ENCODE data around the gene QPRT. TPM values are rescaled to one million over a fixed set of nuclear protein-coding genes. Genes with fewer than 3 reads are reported as not detected.
A peak's percentile ranks its signal among the peaks of the same experiment; 100 is the strongest.
"Not testable (repeated sequence)": the region's sequence is repeated elsewhere in the genome, so short reads cannot be mapped to it uniquely, and the experiment has no call there.

QPRT gene
- total RNA-seq: 10 to 100 TPM in 1 of 2 experiments, 1 to 10 TPM in 1; 7.4 to 10.0 TPM

DNA sequence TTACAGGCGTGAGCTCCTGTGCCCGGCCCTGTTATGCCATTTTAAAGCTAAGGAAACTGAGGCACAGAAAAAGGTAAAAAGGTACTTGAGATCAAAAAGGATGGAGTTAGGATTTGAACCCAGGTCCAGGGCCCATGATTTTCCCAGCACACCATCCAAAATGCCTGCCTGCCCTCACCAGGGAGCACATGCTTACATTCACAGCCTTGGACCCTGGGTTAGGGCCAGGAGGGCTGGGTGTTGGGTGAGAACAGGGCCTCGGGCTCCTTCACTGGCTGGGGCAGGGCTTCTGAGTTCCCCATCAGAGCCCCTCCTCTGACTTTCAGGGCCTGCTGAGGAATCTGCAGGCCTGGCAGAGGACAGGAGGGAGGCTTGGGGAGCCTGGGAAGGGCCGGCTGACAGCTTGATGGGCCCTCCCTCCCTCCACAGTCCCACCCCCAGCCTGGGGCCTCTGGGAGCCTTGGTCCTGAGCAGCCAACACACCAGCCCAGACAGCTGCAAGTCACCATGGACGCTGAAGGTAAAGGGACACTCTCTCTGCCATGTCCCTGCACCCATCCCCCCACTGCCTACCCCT, at the start of gene QPRT:
QPRT (plus strand) TSS at position 490 of the 577 bp plus-strand sequence; CDS start at position 508, 18 bp downstream.
- Mint-ChIP-seq H3K9me3 (no peaks in the 10 kb centered on the region), H3K27ac (peak within 1 kb of the TSS; percentile 86), H3K4me3 (peak within 1 kb of the TSS; percentile 82), H3K4me1 (peaks cover 23% of the 10 kb centered on the region), H3K27me3 (no peaks in the 10 kb centered on the region), H3K36me3 (peaks cover 14% of the 10 kb centered on the region)
- DNase-seq (no peak), ATAC-seq (ENCODE audit: low read depth) (peak; percentile 9)
- POLR2A ChIA-PET: interaction anchor here (0.7 to 4.6 kb wide), 8 partner anchors 11 to 297 kb away, joined by 3 to 32 read pairs (median 4); partner anchors contain the start of genes KIF22, PAGR1, SPN and TMEM219

DNA sequence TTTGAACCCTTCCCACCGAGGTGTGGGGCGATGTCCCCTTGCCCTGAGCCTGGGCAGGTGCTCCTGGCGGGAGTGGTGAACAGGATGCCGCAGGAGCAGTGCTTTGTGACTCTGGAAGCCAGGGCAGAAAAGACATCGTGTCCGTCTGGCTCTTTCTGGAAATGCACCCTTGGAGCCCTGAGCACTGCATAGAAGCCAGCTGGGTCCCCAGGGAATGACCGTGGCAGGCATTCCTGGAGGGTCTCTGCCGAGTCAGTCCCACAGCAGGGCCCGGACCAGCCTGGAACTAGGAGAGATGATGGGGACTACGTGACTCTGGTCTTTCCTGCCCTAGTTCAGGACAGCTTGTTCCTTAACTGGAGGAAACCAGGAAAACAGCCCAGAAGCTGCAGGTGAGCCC, 49.7 kb upstream of the QPRT start:
- peak overlapping the region; percentile 43 for H3K27ac Mint-ChIP-seq
- ATAC-seq (ENCODE audit: low read depth); H3K36me3 Mint-ChIP-seq; H3K27me3 Mint-ChIP-seq; H3K9me3 Mint-ChIP-seq; DNase-seq; H3K4me3 Mint-ChIP-seq; POLR2A ChIA-PET: not testable (repeated sequence)
- peaks cover 15% of the 10 kb centered on the region for H3K4me1 Mint-ChIP-seq

DNA sequence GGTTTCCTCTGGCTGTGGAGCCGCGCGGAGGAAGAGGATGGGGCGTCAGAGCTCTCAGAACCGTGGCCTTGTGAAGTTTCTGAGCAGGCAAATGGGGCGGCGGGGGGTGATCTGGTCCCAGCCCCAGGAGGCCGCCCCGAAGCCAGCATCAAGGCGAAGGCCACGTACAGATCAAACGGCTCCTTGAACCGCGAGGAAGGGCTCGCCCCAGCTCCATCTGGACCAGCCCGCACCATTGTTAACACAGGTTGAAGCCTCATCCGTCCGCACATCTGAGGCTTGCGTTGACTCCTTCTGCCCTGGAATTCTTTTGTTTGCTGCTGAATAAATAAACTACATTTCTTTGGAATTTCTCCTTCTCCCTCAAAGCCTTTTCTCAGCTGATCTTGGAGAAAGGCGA, 47.3 kb upstream of the QPRT start:
- H3K36me3 Mint-ChIP-seq; H3K27me3 Mint-ChIP-seq; POLR2A ChIA-PET; H3K4me3 Mint-ChIP-seq; H3K27ac Mint-ChIP-seq; H3K9me3 Mint-ChIP-seq; DNase-seq; ATAC-seq (ENCODE audit: low read depth): not testable (repeated sequence)
- H3K4me1 Mint-ChIP-seq: peaks cover 18% of the 10 kb centered on the region

DNA sequence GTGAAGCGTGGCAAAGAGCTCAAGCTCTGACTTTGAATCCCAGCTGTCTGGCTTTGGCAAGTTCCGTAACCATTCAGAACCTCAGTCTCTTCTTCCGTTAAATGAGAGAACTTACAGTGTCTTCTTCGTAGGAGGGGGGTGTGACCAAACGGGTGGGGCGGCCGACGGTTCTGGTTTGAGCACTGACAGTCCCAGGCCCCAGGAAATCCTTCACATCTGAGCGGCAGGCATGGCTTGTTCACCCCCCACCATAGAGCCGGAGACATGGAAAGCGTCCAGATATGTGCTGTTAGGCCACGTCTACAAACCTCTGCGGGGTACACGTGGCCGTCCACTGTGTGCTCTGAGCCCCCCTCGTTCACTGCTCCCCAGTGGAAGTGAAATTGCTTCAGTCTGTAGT, 43.1 kb upstream of the QPRT start:
- H3K27ac Mint-ChIP-seq; H3K36me3 Mint-ChIP-seq; DNase-seq; POLR2A ChIA-PET; H3K27me3 Mint-ChIP-seq; ATAC-seq (ENCODE audit: low read depth); H3K4me3 Mint-ChIP-seq; H3K9me3 Mint-ChIP-seq: not testable (repeated sequence)
- H3K4me1 Mint-ChIP-seq: peaks cover 10% of the 10 kb centered on the region

DNA sequence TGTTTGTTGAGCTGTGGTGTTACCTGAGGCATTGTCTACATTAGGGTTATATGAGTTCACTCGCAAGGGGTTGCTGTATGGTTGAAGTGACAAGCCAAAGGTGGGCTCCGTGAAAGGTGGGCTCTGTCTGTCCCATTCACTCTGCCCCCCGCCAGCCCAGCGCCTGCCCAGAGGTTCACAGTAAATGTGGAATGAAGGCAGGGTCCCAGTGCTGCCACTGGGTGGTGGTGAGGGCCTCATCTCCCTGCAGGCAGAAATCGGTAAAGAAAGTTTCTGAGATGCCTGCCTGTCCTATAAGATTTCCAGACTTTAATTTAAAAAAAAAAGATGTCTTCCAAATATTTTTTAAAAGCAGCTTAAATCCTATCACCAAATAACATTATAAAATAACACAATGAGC, 42.6 kb upstream of the QPRT start:
- peaks cover 14% of the 10 kb centered on the region for H3K4me1 Mint-ChIP-seq
- POLR2A ChIA-PET; DNase-seq; H3K36me3 Mint-ChIP-seq; H3K27ac Mint-ChIP-seq; H3K27me3 Mint-ChIP-seq; ATAC-seq (ENCODE audit: low read depth); H3K4me3 Mint-ChIP-seq; H3K9me3 Mint-ChIP-seq: not testable (repeated sequence)

DNA sequence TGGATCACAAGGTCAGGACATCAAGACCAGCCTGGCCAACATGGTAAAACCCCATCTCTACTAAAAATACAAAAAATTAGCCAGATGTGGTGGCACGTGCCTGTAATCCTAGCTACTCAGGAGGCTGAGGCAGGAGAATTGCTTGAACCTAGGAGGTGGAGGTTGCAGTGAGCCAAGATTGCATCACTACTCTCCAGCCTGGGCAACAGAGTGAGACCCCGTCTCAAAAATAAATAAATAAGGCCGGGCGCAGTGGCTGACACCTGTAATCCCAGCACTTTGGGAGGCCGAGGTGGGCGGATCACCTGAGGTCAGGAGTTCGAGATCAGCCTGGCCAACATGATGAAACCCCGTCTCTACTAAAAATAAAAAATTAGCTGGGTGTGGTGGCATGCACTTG, 40.2 kb upstream of the QPRT start:
- H3K36me3 Mint-ChIP-seq; DNase-seq; ATAC-seq (ENCODE audit: low read depth); H3K27ac Mint-ChIP-seq; H3K27me3 Mint-ChIP-seq; POLR2A ChIA-PET; H3K4me3 Mint-ChIP-seq; H3K9me3 Mint-ChIP-seq: not testable (repeated sequence)
- peaks cover 24% of the 10 kb centered on the region for H3K4me1 Mint-ChIP-seq

DNA sequence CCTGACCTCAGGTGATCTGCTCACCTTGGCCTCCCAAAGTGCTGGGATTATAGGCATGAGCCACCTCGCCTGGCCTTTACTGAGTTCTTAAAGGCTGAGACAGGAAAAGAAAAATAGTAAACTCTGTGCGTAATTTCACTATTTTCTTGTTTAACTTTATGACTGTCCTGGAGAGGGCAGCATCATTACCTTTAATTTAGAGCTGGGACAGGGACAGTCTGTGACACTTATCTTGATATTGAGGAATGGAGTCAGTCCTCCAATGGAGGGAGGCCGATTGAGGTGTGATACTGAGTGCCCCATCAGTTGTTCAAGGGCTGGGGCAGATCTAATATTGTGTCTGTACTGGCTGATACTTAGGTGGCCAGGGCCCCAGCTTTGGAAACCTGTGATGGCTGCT, 37.4 kb upstream of the QPRT start:
- Mint-ChIP-seq H3K27me3 (no peaks in the 10 kb centered on the region), H3K4me3 (peak overlapping the region; percentile 71), H3K36me3 (no peaks in the 10 kb centered on the region), H3K9me3 (peaks cover 1% of the 10 kb centered on the region), H3K27ac (peak overlapping the region; percentile 78), H3K4me1 (peaks cover 36% of the 10 kb centered on the region)
- POLR2A ChIA-PET: interaction anchor here (0.7 to 1.3 kb wide), 3 partner anchors 22 to 60 kb away, joined by 4 to 6 read pairs (median 5); partner anchors contain the start of gene SPN
- peak; percentile 50 for ATAC-seq (ENCODE audit: low read depth)
- DNase-seq: no peak

DNA sequence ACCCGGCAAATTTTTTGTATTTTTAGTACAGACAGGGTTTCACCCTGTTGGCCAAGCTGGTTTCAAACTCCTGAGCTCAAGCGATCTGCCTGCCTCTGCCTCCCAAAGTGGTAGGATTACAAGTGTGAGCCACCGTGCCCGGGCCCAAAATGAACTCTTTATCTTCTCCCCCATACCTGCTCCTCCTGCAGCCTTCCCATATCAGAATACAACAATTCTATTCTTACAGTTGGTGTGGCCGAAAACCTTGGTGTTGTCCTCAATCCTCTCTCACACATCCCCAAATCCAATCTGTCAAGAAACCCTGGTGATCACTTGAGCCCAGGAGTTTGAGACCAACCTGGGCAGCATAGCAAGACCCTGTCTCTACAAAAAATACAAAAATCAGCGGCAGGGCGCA, 35.4 kb upstream of the QPRT start:
- DNase-seq: no peak
- no peak overlapping the region for H3K4me3 Mint-ChIP-seq
- ATAC-seq (ENCODE audit: low read depth): no peak
- no peak overlapping the region for H3K27ac Mint-ChIP-seq
- no peaks in the 10 kb centered on the region for H3K36me3 Mint-ChIP-seq
- H3K9me3 Mint-ChIP-seq: peaks cover 1% of the 10 kb centered on the region
- H3K27me3 Mint-ChIP-seq: no peaks in the 10 kb centered on the region
- POLR2A ChIA-PET: interaction anchor here (0.7 kb wide), 1 partner anchor 147 kb away, joined by 4 read pairs; no protein-coding TSS in a partner anchor
- peaks cover 36% of the 10 kb centered on the region for H3K4me1 Mint-ChIP-seq

DNA sequence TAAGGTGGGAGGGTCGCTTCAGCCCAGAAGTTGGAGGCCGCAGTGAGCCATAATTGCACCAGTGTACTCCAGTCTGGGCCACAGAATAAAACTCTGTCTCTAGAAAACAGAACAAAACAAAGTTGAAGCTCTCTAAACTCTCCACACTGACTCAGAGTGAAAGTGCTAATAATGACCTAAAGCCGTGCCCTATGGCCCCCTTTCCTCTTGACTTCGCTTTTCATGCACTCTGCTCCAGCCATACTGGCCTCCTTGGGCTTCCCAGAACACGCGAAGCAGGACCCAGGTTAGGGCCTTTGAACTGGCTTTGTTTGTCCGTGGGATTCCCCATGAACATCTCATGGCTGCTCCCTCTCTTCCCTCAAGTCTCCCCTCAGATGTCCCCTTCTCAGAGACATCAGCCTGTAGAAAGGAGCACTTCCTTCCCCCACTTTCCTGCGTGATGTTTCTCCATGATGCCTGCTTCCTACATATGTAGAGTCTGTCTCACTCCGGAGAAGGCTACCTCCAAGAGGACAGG, 34.6 kb upstream of the QPRT start:
- no peak overlapping the region for H3K4me3 Mint-ChIP-seq
- ATAC-seq (ENCODE audit: low read depth) (no peak), DNase-seq (no peak)
- POLR2A ChIA-PET: interaction anchor here (0.7 kb wide), 2 partner anchors 146 to 657 kb away, joined by 4 read pairs; no protein-coding TSS in a partner anchor
- no peaks in the 10 kb centered on the region for H3K36me3 Mint-ChIP-seq
- H3K27ac Mint-ChIP-seq: no peak overlapping the region
- peaks cover 36% of the 10 kb centered on the region for H3K4me1 Mint-ChIP-seq
- H3K27me3 Mint-ChIP-seq: no peaks in the 10 kb centered on the region
- H3K9me3 Mint-ChIP-seq: peaks cover 1% of the 10 kb centered on the region

DNA sequence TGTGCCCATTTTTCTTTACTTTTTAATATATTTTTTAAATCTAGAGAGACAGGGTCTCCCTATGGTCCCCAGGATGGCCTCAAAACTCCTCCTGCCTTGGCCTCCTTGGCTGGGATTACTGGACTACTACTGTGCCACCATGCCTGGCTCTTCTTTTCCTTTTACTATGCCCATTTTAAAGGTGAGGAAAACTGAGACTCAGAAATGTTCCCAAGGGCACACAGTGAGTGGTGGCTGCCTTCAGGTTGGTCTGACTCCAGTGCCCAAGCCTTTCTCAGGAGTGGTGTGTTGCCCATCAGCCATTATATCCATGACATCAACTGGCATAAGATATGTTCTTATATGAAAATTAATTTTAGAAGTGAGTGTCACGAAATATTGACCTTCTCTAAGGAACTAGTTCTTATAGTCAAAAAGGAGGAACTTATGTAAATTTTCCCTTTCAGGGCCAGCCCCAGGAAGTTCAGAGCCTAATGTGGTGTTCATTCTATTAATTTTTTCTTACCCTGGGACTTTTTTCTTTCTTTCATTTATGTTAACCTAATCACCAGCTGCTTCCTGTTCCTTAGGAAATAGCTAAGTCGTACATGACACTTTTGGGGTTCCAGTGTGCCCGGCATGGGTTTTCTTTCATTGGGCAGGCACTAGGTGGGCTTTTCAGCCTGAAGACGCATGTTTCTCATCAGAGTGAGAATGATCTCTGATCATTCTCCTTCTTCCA, 33.8 kb upstream of the QPRT start:
- peaks cover 42% of the 10 kb centered on the region for H3K4me1 Mint-ChIP-seq
- H3K27me3 Mint-ChIP-seq: no peaks in the 10 kb centered on the region
- POLR2A ChIA-PET: interaction anchor here (1.4 to 1.6 kb wide), 2 partner anchors 16 to 22 kb away, joined by 4 read pairs; no protein-coding TSS in a partner anchor
- ATAC-seq (ENCODE audit: low read depth) (no peak), DNase-seq (no peak)
- no peak overlapping the region for H3K27ac Mint-ChIP-seq
- peaks cover 1% of the 10 kb centered on the region for H3K9me3 Mint-ChIP-seq
- no peak overlapping the region for H3K4me3 Mint-ChIP-seq
- no peaks in the 10 kb centered on the region for H3K36me3 Mint-ChIP-seq

DNA sequence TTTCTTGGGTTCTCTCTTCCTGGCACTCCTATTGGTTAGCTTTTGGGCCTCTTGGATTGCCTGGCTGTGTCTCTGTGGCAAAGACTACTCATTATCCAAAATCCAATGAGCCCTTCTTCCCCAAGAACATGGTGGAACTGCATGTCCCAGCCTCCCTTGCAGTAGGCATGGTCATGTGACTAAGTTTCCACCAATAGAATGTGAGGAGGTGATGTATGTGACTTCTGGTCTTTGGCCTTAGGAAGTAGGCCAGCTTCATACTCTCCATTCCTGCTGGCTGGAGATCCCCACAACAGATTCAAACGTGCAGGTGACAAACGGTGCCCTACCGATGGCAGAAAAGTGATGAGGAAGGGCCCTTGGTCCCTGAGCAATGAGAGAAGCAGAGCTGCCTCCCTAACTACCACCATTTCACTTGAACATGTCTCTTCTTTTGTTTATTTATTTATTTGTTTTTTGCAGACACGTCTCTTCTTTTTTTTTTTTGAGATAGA, 33.2 kb upstream of the QPRT start:
- POLR2A ChIA-PET: interaction anchor here (1.4 to 1.6 kb wide), 2 partner anchors 16 to 21 kb away, joined by 4 read pairs; no protein-coding TSS in a partner anchor
- Mint-ChIP-seq H3K36me3 (no peaks in the 10 kb centered on the region), H3K4me1 (peaks cover 42% of the 10 kb centered on the region), H3K27ac (peak overlapping the region; percentile 80), H3K4me3 (no peak overlapping the region), H3K27me3 (no peaks in the 10 kb centered on the region), H3K9me3 (peaks cover 1% of the 10 kb centered on the region)
- ATAC-seq (ENCODE audit: low read depth) (no peak), DNase-seq (no peak)

DNA sequence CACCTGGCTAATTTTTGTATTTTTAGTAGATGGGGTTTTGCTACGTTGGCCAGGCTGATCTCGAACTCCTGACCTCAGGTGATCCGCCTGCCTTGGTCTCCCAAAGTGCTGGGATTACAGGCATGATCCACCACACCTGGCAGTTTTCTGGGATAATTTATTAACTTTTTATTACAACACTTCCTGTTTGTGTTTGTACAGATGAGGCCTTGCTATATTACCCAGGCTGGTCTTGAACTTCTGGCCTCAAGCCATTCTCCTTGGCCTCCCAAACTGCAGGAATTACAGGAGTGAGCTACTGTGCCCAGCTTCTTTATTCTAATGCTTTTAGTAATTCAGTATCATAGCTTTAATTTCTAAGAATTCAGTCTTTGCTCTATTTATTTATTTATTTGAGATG, 32.0 kb upstream of the QPRT start:
- POLR2A ChIA-PET: no interaction called here
- H3K27ac Mint-ChIP-seq: no peak overlapping the region
- H3K4me3 Mint-ChIP-seq: no peak overlapping the region
- no peak for DNase-seq
- ATAC-seq (ENCODE audit: low read depth): no peak
- no peaks in the 10 kb centered on the region for H3K27me3 Mint-ChIP-seq
- H3K4me1 Mint-ChIP-seq: peaks cover 32% of the 10 kb centered on the region
- peaks cover 1% of the 10 kb centered on the region for H3K9me3 Mint-ChIP-seq
- H3K36me3 Mint-ChIP-seq: no peaks in the 10 kb centered on the region

DNA sequence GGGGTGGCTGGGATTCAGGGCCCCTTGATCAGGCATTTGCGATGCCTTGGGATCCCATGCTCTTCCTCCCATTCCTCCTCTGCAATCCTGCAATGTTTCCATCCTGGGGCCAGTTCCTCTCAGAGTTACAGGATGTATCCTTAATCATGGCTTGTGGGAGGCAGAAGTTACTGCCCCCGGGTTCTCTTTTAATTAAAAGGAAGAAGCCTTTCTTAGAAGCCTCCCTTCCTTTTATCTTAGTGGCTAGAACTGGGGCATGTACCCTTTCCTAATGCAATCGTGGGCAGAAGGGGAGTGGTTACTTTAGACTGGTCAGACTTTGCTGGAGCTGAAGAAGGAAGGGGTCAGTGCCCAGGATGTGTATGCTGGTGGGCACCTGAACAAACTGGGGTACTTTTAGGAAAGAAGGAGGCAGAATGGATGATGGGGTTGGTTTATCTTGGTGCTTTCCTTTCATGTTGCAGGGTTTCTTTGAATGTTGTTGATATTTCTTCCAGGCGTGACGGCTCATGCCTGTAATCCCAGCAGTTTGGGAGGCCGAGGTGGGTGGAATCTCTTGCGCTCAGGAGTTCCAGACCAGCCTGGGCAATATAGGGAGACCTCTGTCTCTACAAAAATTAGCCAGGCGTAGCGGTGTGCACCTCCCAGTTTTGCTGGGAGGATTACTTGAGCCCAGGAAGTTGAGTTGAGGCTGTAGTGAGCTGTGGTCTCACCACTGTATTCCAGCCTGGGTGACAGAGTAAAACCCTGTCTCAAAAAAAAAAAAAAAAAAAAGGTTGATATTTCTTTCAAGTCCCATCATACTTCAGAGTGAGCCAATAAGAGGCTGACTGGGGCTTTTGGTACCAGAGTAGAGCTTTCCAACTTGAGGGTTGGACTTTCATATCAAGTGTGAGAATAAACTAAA, 29.1 kb upstream of the QPRT start:
- ATAC-seq (ENCODE audit: low read depth): peak; percentile 12
- Mint-ChIP-seq H3K27me3 (no peaks in the 10 kb centered on the region), H3K36me3 (no peaks in the 10 kb centered on the region), H3K4me1 (peaks cover 24% of the 10 kb centered on the region), H3K9me3 (peaks cover 1% of the 10 kb centered on the region), H3K27ac (peak overlapping the region; percentile 85), H3K4me3 (peak overlapping the region; percentile 65)
- POLR2A ChIA-PET: interaction anchor here (0.9 to 3.5 kb wide), 2 partner anchors 14 to 49 kb away, joined by 6 to 22 read pairs; partner anchors contain the start of gene SPN
- no peak for DNase-seq
